IPS-20b (cell line): Measurements from ENCODE around the gene PHKB.
"Not testable (repeated sequence)": the region's sequence is repeated elsewhere in the genome, so short reads cannot be mapped to it uniquely, and the experiment has no call there.

ENCODE experiments used
- H3K27ac ChIP-seq: one replicate; pipeline ENCODE4 v1.5.1; 2013; ENCODE audit warnings: low read length
- H3K27me3 ChIP-seq: 2 replicates; pipeline ENCODE4 v1.6.1; 2013; ENCODE audit warnings: mild to moderate bottlenecking, low read length, inconsistent platforms; ENCODE audit not compliant: insufficient read depth
- H3K36me3 ChIP-seq: 2 replicates; pipeline ENCODE4 v1.6.1; 2013; ENCODE audit warnings: low read depth, mild to moderate bottlenecking, inconsistent platforms, low read length, moderate library complexity; ENCODE audit not compliant: insufficient read depth
- H3K4me1 ChIP-seq: 2 replicates; pipeline ENCODE4 v1.6.1; 2013; ENCODE audit warnings: mild to moderate bottlenecking, control low read depth, inconsistent platforms, low read length, moderate library complexity; ENCODE audit not compliant: insufficient read depth
- H3K4me3 ChIP-seq: 2 replicates; pipeline ENCODE4 v1.5.1; 2013; ENCODE audit warnings: mild to moderate bottlenecking, low read length, inconsistent platforms
- H3K9ac ChIP-seq: 2 replicates; pipeline ENCODE4 v1.6.1; 2013; ENCODE audit warnings: low read depth, mild to moderate bottlenecking, inconsistent platforms, low read length, moderate library complexity
- H3K9me3 ChIP-seq: 2 replicates; pipeline ENCODE4 v1.6.1; 2013; ENCODE audit warnings: mild to moderate bottlenecking, low read depth, low read length, inconsistent platforms; ENCODE audit not compliant: insufficient read depth

PHKB gene

GRCh38 chr16:47551185-47551584 is 90.1 kb downstream of the PHKB start:
- not testable (repeated sequence) for H3K4me3 ChIP-seq, H3K4me1 ChIP-seq, H3K27ac ChIP-seq, H3K9ac ChIP-seq, H3K27me3 ChIP-seq
- Histone ChIP-seq H3K36me3 (peaks cover 21% of the 10 kb centered on the region; the same call in 1 of the 2 replicates), H3K9me3 (peaks cover 18% of the 10 kb centered on the region)

GRCh38 chr16:47551767-47552166 is 90.6 kb downstream of the PHKB start:
- Histone ChIP-seq H3K36me3 (peaks cover 17% of the 10 kb centered on the region; the same call in 1 of the 2 replicates), H3K9me3 (peaks cover 12% of the 10 kb centered on the region)
- H3K27ac ChIP-seq, H3K27me3 ChIP-seq, H3K4me1 ChIP-seq, H3K4me3 ChIP-seq, H3K9ac ChIP-seq: not testable (repeated sequence)

DNA sequence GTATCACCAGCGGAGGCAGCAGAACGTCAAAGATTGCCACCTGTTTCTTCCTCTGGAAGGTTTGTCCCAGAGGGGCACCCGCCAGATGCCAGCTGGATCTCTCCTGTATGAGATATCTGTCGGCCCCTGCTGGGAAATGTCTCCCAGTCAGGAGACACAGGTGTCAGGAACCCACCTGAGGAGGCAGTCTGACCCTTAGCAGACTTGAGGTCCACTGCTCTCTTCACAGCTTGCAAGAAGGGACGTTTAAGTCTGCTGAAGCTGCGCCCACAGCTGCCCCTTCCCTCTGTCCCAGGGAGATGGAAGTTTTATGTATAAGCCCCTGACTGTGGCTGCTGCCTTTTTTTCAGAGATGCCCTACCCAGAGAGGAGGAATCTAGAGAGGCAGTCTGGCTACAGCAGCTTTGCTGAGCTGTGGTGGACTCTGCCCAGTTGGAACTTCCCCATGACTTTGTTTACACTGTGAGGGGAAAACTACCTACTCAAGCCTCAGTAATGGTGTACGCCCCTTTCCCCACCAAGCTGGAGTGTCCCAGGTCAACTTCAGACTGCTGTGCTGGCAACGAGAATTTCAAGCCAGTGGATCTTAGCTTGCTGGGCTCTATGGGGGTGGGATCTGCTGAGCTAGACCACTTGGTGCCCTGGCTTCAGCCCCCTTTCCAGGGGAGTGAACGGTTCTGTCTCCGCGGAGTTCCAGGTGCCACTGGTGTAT is 92.9 kb downstream of the PHKB start:
- H3K36me3 ChIP-seq: 0 out of 2 replicates have a peak, but pooled peaks cover 7% of the 10 kb centered on the region
- no peaks in the 10 kb centered on the region for H3K4me1 ChIP-seq
- H3K9ac ChIP-seq: no peak overlapping the region
- H3K27ac ChIP-seq: no peak overlapping the region
- H3K9me3 ChIP-seq: no peaks in the 10 kb centered on the region
- no peak overlapping the region for H3K4me3 ChIP-seq
- no peaks in the 10 kb centered on the region for H3K27me3 ChIP-seq

DNA sequence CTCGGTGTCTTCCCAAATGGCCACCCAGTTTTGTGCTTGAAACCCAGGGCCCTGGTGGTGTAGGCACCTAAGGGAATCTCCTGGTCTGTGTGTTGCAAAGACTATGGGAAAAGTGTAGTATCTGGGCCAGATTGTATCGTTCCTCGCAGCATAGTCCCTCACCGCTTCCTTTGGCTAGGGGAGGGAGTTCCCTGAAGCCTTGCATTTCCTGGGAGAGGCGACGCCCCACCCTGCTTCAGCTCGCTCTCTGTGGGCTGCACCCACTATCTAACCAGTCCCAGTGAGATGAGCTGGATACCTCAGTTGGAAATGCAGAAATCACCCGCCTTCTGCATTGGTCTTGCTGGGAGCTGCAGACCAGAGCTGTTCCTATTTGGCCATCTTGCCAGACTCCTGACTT is 93.5 kb downstream of the PHKB start:
- not testable (repeated sequence) for H3K9ac ChIP-seq, H3K27ac ChIP-seq, H3K9me3 ChIP-seq, H3K4me3 ChIP-seq, H3K36me3 ChIP-seq, H3K4me1 ChIP-seq, H3K27me3 ChIP-seq

- no peak overlapping the region for H3K9ac ChIP-seq
- no peaks in the 10 kb centered on the region for H3K36me3 ChIP-seq
- H3K4me1 ChIP-seq: no peaks in the 10 kb centered on the region
Observed at GRCh38 chr16:47561286-47561685, 100.2 kb downstream of the PHKB start.

DNA sequence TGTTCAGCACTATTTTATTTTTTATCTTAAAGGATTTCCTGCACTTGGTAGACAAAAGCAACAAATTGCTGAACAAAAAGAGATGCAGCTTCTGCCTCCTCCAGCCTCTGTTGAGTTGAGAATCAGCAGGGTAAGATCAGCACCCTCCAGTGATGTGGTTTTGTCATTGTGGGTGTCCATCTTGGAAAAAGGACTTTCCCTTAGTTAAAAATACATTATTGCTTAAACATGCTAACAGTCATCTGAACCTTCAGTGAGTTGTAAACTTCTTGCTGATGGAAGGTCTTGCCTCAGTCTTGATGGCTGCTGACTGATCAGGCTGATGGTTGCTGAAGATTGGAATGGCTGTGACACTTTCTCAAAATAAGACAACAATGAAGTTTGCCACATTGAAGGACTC is 101.2 kb downstream of the PHKB start:
- Histone ChIP-seq H3K27me3 (no peaks in the 10 kb centered on the region), H3K36me3 (no peaks in the 10 kb centered on the region), H3K9me3 (no peaks in the 10 kb centered on the region), H3K4me1 (no peaks in the 10 kb centered on the region), H3K9ac (no peak overlapping the region), H3K27ac (no peak overlapping the region), H3K4me3 (no peak overlapping the region)

More at GRCh38 chr16:47561286-47561685, 100.2 kb downstream of the PHKB start:
- Histone ChIP-seq H3K9me3 (no peaks in the 10 kb centered on the region), H3K4me3 (no peak overlapping the region), H3K27ac (no peak overlapping the region), H3K27me3 (no peaks in the 10 kb centered on the region)

- Histone ChIP-seq H3K9ac (no peak overlapping the region), H3K9me3 (no peaks in the 10 kb centered on the region), H3K4me3 (no peak overlapping the region), H3K27me3 (no peaks in the 10 kb centered on the region), H3K4me1 (no peaks in the 10 kb centered on the region), H3K27ac (no peak overlapping the region), H3K36me3 (no peaks in the 10 kb centered on the region)
Observed at GRCh38 chr16:47565454-47565853, 104.3 kb downstream of the PHKB start.

GRCh38 chr16:47567321-47567720 is 106.2 kb downstream of the PHKB start:
- no peaks in the 10 kb centered on the region for H3K27me3 ChIP-seq
- no peak overlapping the region for H3K9ac ChIP-seq
- no peaks in the 10 kb centered on the region for H3K9me3 ChIP-seq
- no peaks in the 10 kb centered on the region for H3K36me3 ChIP-seq
- no peak overlapping the region for H3K27ac ChIP-seq
- H3K4me1 ChIP-seq: no peaks in the 10 kb centered on the region
- no peak overlapping the region for H3K4me3 ChIP-seq

- Histone ChIP-seq H3K27me3 (no peaks in the 10 kb centered on the region), H3K9me3 (no peaks in the 10 kb centered on the region), H3K4me3 (no peak overlapping the region), H3K36me3 (no peaks in the 10 kb centered on the region), H3K4me1 (no peaks in the 10 kb centered on the region), H3K9ac (no peak overlapping the region), H3K27ac (no peak overlapping the region)
Observed at GRCh38 chr16:47568351-47568750, 107.2 kb downstream of the PHKB start.

DNA sequence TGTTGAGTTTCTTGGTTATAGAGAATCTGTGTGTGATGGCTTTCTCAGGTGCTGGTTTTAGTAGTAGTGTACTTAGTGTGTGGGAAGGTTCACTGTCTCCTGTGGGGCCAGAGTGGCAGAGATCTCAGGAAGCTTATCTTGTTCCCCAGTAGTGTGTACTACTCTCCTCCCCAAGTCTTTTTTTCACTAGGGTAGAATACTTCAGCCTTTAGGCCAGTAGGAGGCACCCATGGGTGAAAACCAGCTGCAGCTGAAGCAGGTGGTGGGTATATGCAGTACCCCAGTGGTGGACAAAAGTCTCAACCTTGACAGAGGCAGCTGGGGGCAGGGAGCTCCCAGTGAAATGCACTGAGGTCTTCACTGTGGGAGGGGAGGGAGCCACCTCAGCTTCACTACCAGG is 109.9 kb downstream of the PHKB start:
- H3K27me3 ChIP-seq: no peaks in the 10 kb centered on the region
- no peaks in the 10 kb centered on the region for H3K36me3 ChIP-seq
- H3K9ac ChIP-seq: no peak overlapping the region
- no peak overlapping the region for H3K27ac ChIP-seq
- H3K4me1 ChIP-seq: no peaks in the 10 kb centered on the region
- no peak overlapping the region for H3K4me3 ChIP-seq
- H3K9me3 ChIP-seq: no peaks in the 10 kb centered on the region

GRCh38 chr16:47571711-47572110 is 110.6 kb downstream of the PHKB start:
- no peak overlapping the region for H3K27ac ChIP-seq

GRCh38 chr16:47574091-47575054 is 113.2 kb downstream of the PHKB start:
- Histone ChIP-seq H3K9me3 (no peaks in the 10 kb centered on the region), H3K27me3 (no peaks in the 10 kb centered on the region), H3K9ac (no peak overlapping the region), H3K4me3 (no peak overlapping the region), H3K27ac (no peak overlapping the region), H3K36me3 (no peaks in the 10 kb centered on the region), H3K4me1 (no peaks in the 10 kb centered on the region)

More at GRCh38 chr16:47571711-47572110, 110.6 kb downstream of the PHKB start:
- Histone ChIP-seq H3K36me3 (no peaks in the 10 kb centered on the region), H3K9ac (no peak overlapping the region), H3K4me1 (no peaks in the 10 kb centered on the region), H3K27me3 (no peaks in the 10 kb centered on the region), H3K4me3 (no peak overlapping the region), H3K9me3 (no peaks in the 10 kb centered on the region)
